NB4 (cell line): ENCODE data around the gene BBIP1.

Experiments
- DNase-seq: peaks from one replicate; pipeline ENCODE4 v3.0.0; 2010; ENCODE audit warnings: low read depth
- H3K4me3 ChIP-seq: one replicate; pipeline ENCODE4 v1.5.1; 2011; ENCODE audit warnings: mild to moderate bottlenecking, low read depth, low read length, moderate library complexity
- CTCF ChIP-seq: IDR thresholded peaks from one replicate; pipeline ENCODE4 v1.5.1; 2012; ENCODE audit warnings: low read depth, low read length
- MAX ChIP-seq: IDR thresholded peaks from 2 replicates; pipeline ENCODE4 v1.6.1; 2011; ENCODE audit warnings: low read depth, low read length
- MYC ChIP-seq: IDR thresholded peaks from 2 replicates; pipeline ENCODE4 v1.6.1; 2011; ENCODE audit warnings: low read depth, low read length
- POLR2A ChIP-seq: IDR thresholded peaks from 2 replicates; pipeline ENCODE4 v1.6.1; 2011; ENCODE audit warnings: mild to moderate bottlenecking; ENCODE audit not compliant: insufficient read length; ENCODE audit errors: extremely low read depth

The BBIP1 gene

GRCh38 chr10:110918643-110919348 lies at the start of gene BBIP1:
Gene BBIP1 (minus strand): TSS chr10:110919180. CDS start chr10:110918157, 1,023 bp downstream.
- peak within 1 kb of the TSS; percentile 98 for H3K4me3 ChIP-seq
- TF ChIP-seq POLR2A, result peak; percentile 74
- TF ChIP-seq MAX, result 0 out of 2 replicates have a peak, but pooled peaks have one; percentile 35
- no peak for TF ChIP-seq MYC
- DNase-seq, result peak; percentile 100

- H3K4me3 ChIP-seq, result no peak overlapping the region
- DNase-seq, result no peak
- TF ChIP-seq CTCF (no peak), MYC (no peak), MAX (no peak), POLR2A (no peak)
These were observed 48.7 kb upstream of the BBIP1 start for GRCh38 chr10:110967645-110968044.

GRCh38 chr10:110967009-110967630 lies 48.1 kb upstream of the BBIP1 start:
- H3K4me3 ChIP-seq, result no peak overlapping the region
- no peak for TF ChIP-seq POLR2A
- no peak for TF ChIP-seq MYC
- no peak for TF ChIP-seq CTCF
- no peak for TF ChIP-seq MAX
- DNase-seq, result peak; percentile 50

- no peak for TF ChIP-seq MAX
- TF ChIP-seq CTCF, result no peak
- no peak for DNase-seq
- no peak overlapping the region for H3K4me3 ChIP-seq
These were observed 47.2 kb upstream of the BBIP1 start for GRCh38 chr10:110966146-110966545.

GRCh38 chr10:110965216-110965615 lies 46.2 kb upstream of the BBIP1 start:
- TF ChIP-seq POLR2A, result no peak
- no peak for TF ChIP-seq MYC
- no peak for TF ChIP-seq CTCF
- TF ChIP-seq MAX, result no peak
- H3K4me3 ChIP-seq, result no peak overlapping the region
- DNase-seq, result no peak

GRCh38 chr10:110964681-110965080 lies 45.7 kb upstream of the BBIP1 start:
- TF ChIP-seq CTCF (no peak), MAX (no peak), POLR2A (no peak), MYC (no peak)
- no peak overlapping the region for H3K4me3 ChIP-seq
- no peak for DNase-seq
